Ascending aorta (tissue), 2 donors: ENCODE results near the gene LRP1B. TPM values are rescaled to one million over a fixed set of nuclear protein-coding genes. Genes with fewer than 3 reads are reported as not detected.

Source experiments
- DNase-seq, 2 donors: peaks; one replicate each; pipeline ENCODE4 v3.0.0-alpha.2; 2019; ENCODE audit warnings: low spot score in 2 of 2
- H3K27ac ChIP-seq, 2 donors: fragments of 200-600 bp; sonication (generic); one replicate each; pipeline ENCODE4 v1.5.1; 2016 to 2017; ENCODE audit warnings: mild to moderate bottlenecking in 1 of 2
- H3K27me3 ChIP-seq: fragments of 200-600 bp; sonication (generic); one replicate; pipeline ENCODE4 v1.5.1; 2017
- H3K36me3 ChIP-seq, 2 donors: fragments of 200-600 bp; sonication (generic); one replicate each; pipeline ENCODE4 v1.5.1; 2016
- H3K4me1 ChIP-seq, 2 donors: fragments of 200-600 bp; sonication (generic); one replicate each; pipeline ENCODE4 v1.5.1; 2016 to 2017; ENCODE audit warnings: mild to moderate bottlenecking in 1 of 2
- H3K4me3 ChIP-seq, 2 donors: fragments of 200-600 bp; sonication (generic); one replicate each; pipeline ENCODE4 v1.5.1; 2016 to 2017; ENCODE audit warnings: mild to moderate bottlenecking in 1 of 2
- H3K9me3 ChIP-seq, 2 donors: fragments of 200-600 bp; sonication (generic); one replicate each; pipeline ENCODE4 v1.5.1; 2016
- CTCF ChIP-seq, 3 experiments: fragments of 200-600 bp in 2 of 3; fragments of 450-650 bp in 1 of 3; sonication (generic) in 2 of 3; IDR thresholded peaks; one replicate each; pipeline ENCODE4 v1.5.1; 2016 to 2019; ENCODE audit warnings: antibody characterized with exemption in 3 of 3, mild to moderate bottlenecking in 1 of 3, moderate library complexity in 1 of 3
- intact Hi-C: fragments of 100-400 bp; cut with DNase I; formaldehyde crosslinking; loops from one replicate; pipeline ENCODE4 v1.15.1; 2023
- total RNA-seq: library from RNA; depleted of rRNA; stranded (reverse); fragments of >200 nt; gene quantifications from one replicate; pipeline ENCODE4 v1.1.0, GENCODE V29; 2016

The LRP1B gene
- total RNA-seq, 1 donor from 2014 or later: not detected

GRCh38 chr2:141699573-141699972, 431.2 kb downstream of the LRP1B start:
- no peaks in the 10 kb centered on the region for H3K36me3 ChIP-seq
- no peak for TF ChIP-seq CTCF (IDR thresholded peaks at IDR 0.05)
- no peak overlapping the region for H3K27ac ChIP-seq
- DNase-seq: no peak
- no peak overlapping the region for H3K4me3 ChIP-seq
- intact Hi-C loops: no loop called here
- no peaks in the 10 kb centered on the region for H3K27me3 ChIP-seq
- H3K9me3 ChIP-seq: no peaks in the 10 kb centered on the region
- no peaks in the 10 kb centered on the region for H3K4me1 ChIP-seq

GRCh38 chr2:141698500-141698899, 432.3 kb downstream of the LRP1B start:
- TF ChIP-seq CTCF (IDR thresholded peaks at IDR 0.05): no peak
- intact Hi-C loops: no loop called here
- Histone ChIP-seq H3K36me3 (no peaks in the 10 kb centered on the region), H3K27me3 (no peaks in the 10 kb centered on the region), H3K27ac (no peak overlapping the region), H3K9me3 (no peaks in the 10 kb centered on the region), H3K4me1 (no peaks in the 10 kb centered on the region), H3K4me3 (no peak overlapping the region)
- no peak for DNase-seq

- intact Hi-C loops: no loop called here
- TF ChIP-seq CTCF (IDR thresholded peaks at IDR 0.05): no peak
- Histone ChIP-seq H3K4me3 (no peak overlapping the region), H3K27me3 (no peaks in the 10 kb centered on the region), H3K27ac (no peak overlapping the region), H3K4me1 (no peaks in the 10 kb centered on the region), H3K9me3 (no peaks in the 10 kb centered on the region), H3K36me3 (no peaks in the 10 kb centered on the region)
- no peak for DNase-seq
Measured at GRCh38 chr2:141697035-141697434, 433.8 kb downstream of the LRP1B start.

GRCh38 chr2:141694180-141694579, 436.6 kb downstream of the LRP1B start:
- Histone ChIP-seq H3K9me3 (no peaks in the 10 kb centered on the region), H3K4me3 (no peak overlapping the region), H3K36me3 (no peaks in the 10 kb centered on the region), H3K27ac (no peak overlapping the region), H3K27me3 (no peaks in the 10 kb centered on the region), H3K4me1 (no peaks in the 10 kb centered on the region)
- DNase-seq: no peak
- no peak for TF ChIP-seq CTCF (IDR thresholded peaks at IDR 0.05)
- intact Hi-C loops: no loop called here

- no peak overlapping the region for H3K27ac ChIP-seq
- no peak for TF ChIP-seq CTCF (IDR thresholded peaks at IDR 0.05)
- intact Hi-C loops: no loop called here
- no peak for DNase-seq
- no peak overlapping the region for H3K4me3 ChIP-seq
- no peaks in the 10 kb centered on the region for H3K36me3 ChIP-seq
- no peaks in the 10 kb centered on the region for H3K9me3 ChIP-seq
- H3K4me1 ChIP-seq: no peaks in the 10 kb centered on the region
- no peaks in the 10 kb centered on the region for H3K27me3 ChIP-seq
Measured at GRCh38 chr2:141692829-141693228, 438.0 kb downstream of the LRP1B start.

- Histone ChIP-seq H3K36me3 (no peaks in the 10 kb centered on the region), H3K4me1 (no peaks in the 10 kb centered on the region), H3K27ac (no peak overlapping the region), H3K9me3 (no peaks in the 10 kb centered on the region), H3K4me3 (no peak overlapping the region), H3K27me3 (no peaks in the 10 kb centered on the region)
- no peak for TF ChIP-seq CTCF (IDR thresholded peaks at IDR 0.05)
- intact Hi-C loops: no loop called here
- no peak for DNase-seq
Measured at GRCh38 chr2:141676139-141676538, 454.7 kb downstream of the LRP1B start.
